Measurements from ENCODE around the gene ZNFX1.

ZNFX1 gene

DNA sequence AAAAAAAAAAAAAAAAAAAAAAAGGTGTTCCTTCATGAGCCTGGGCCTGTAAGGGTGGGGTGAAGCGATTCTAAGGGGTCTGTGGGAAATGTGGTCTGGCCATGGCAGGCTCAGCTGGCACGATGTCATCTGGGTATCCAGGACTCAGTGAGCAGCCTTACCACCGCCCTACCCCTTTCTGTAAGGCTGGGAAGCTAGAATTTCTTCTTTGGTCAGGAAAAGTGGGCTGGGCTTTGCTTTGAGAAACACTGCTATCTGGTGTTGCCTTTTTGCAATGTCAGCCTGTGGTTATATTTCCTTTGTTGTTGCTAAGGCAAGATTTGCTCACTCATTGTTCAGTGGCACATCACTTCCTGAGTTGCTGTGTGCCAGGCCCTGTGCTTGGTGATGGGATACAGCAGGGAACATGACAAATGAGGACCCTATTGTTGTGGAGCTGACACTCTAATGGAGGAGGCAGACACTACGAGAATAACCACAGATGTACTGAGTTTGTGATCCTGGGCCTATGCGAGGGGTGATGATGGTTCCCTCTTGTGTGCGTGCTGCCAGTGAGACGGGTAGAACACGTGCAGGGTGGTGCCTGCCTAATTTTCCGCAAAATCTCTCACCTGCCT is 45.9 kb upstream of the ZNFX1 start:
- H3K27me3 ChIP-seq (ENCODE audit: insufficient read depth, poor library complexity, severe bottlenecking): peaks cover 17% of the 10 kb centered on the region
- TF ChIP-seq, protein P1, sequence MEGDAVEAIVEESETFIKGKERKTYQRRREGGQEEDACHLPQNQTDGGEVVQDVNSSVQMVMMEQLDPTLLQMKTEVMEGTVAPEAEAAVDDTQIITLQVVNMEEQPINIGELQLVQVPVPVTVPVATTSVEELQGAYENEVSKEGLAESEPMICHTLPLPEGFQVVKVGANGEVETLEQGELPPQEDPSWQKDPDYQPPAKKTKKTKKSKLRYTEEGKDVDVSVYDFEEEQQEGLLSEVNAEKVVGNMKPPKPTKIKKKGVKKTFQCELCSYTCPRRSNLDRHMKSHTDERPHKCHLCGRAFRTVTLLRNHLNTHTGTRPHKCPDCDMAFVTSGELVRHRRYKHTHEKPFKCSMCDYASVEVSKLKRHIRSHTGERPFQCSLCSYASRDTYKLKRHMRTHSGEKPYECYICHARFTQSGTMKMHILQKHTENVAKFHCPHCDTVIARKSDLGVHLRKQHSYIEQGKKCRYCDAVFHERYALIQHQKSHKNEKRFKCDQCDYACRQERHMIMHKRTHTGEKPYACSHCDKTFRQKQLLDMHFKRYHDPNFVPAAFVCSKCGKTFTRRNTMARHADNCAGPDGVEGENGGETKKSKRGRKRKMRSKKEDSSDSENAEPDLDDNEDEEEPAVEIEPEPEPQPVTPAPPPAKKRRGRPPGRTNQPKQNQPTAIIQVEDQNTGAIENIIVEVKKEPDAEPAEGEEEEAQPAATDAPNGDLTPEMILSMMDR (IDR thresholded peaks at IDR 0.05; ENCODE audit: insufficient read depth, low read length): peak; percentile 21
- TF ChIP-seq, protein P2, sequence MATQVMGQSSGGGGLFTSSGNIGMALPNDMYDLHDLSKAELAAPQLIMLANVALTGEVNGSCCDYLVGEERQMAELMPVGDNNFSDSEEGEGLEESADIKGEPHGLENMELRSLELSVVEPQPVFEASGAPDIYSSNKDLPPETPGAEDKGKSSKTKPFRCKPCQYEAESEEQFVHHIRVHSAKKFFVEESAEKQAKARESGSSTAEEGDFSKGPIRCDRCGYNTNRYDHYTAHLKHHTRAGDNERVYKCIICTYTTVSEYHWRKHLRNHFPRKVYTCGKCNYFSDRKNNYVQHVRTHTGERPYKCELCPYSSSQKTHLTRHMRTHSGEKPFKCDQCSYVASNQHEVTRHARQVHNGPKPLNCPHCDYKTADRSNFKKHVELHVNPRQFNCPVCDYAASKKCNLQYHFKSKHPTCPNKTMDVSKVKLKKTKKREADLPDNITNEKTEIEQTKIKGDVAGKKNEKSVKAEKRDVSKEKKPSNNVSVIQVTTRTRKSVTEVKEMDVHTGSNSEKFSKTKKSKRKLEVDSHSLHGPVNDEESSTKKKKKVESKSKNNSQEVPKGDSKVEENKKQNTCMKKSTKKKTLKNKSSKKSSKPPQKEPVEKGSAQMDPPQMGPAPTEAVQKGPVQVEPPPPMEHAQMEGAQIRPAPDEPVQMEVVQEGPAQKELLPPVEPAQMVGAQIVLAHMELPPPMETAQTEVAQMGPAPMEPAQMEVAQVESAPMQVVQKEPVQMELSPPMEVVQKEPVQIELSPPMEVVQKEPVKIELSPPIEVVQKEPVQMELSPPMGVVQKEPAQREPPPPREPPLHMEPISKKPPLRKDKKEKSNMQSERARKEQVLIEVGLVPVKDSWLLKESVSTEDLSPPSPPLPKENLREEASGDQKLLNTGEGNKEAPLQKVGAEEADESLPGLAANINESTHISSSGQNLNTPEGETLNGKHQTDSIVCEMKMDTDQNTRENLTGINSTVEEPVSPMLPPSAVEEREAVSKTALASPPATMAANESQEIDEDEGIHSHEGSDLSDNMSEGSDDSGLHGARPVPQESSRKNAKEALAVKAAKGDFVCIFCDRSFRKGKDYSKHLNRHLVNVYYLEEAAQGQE (IDR thresholded peaks at IDR 0.05; ENCODE audit: insufficient replicate concordance, low read depth): no peak
- DNase-seq (ENCODE audit: low read depth in 1 of 2, low spot score in 1 of 2): peak in 1 of 2 experiments; percentile 82
- peak overlapping the region; percentile 53 for H3K27ac ChIP-seq (replicated peaks)
- H3K4me3 ChIP-seq (replicated peaks; ENCODE audit: insufficient read depth, low read length): no peak overlapping the region

DNA sequence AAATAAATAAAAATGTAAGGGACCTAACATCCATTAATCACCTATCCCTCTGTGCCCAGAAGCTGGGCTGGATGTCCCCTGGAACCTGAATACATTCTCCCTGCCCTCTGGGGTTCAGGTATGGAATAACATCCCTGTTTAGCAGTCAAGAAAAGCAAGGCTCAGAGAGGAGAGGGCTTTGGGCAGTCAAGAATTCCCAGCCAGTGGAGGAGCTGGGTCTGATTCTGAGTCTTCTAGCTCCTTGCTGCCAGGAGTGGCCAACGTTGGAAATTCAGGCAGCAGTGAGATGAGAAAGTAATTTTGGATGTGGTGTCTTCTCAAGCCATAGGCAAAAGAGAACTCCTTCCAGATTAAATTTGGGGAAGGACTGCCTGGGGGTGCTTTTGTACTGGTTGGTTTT is 42.6 kb upstream of the ZNFX1 start:
- TF ChIP-seq, protein P1 (IDR thresholded peaks at IDR 0.05; ENCODE audit: insufficient read depth, low read length): peak; percentile 4
- TF ChIP-seq POLR2AphosphoS5 (IDR thresholded peaks at IDR 0.05; ENCODE audit: low read depth): no peak
- peak in 1 of 2 experiments; percentile 23 for DNase-seq (ENCODE audit: low read depth in 1 of 2, low spot score in 1 of 2)
- Histone ChIP-seq H3K27me3 (ENCODE audit: insufficient read depth, poor library complexity, severe bottlenecking) (peaks cover 45% of the 10 kb centered on the region), H3K4me3 (replicated peaks; ENCODE audit: insufficient read depth, low read length) (no peak overlapping the region), H3K27ac (replicated peaks) (no peak overlapping the region)

DNA sequence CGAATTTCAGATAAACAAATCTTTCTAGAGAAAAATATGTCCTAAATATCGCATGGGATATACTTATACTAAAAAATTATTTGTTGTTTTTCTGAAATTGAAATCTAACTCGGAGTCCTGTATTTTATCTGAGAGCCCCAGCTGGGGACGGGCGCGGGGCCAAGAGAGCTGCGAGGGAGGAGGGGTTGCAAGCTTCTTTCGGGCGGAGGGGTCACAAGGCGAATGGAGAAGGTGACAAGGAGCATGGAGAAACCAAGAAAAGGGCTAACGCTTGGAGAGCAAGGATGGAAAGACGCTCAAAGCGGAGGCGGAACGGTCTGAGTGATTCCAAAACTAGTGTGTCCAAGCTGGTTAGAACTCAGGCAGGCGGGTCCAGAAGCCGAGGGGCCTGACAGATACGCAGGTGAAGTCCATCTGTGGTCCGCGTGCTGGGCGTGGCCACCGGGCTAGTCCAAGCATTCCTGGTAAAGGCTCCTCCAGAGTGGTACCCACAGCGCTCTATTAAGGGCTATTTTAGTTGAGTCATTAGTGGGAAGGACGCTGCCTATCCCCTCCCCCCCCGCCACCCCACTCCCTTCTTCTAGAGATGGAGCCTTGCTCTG is 41.5 kb upstream of the ZNFX1 start:
- peaks cover 45% of the 10 kb centered on the region for H3K27me3 ChIP-seq (ENCODE audit: insufficient read depth, poor library complexity, severe bottlenecking)
- TF ChIP-seq, protein P1 (IDR thresholded peaks at IDR 0.05; ENCODE audit: insufficient read depth, low read length): no peak
- TF ChIP-seq, protein P2 (IDR thresholded peaks at IDR 0.05; ENCODE audit: insufficient replicate concordance, low read depth): no peak
- TF ChIP-seq POLR2AphosphoS5 (IDR thresholded peaks at IDR 0.05; ENCODE audit: low read depth) (no peak), GABPA (IDR thresholded peaks at IDR 0.05; ENCODE audit: low read depth) (no peak), SPI1 (IDR thresholded peaks at IDR 0.05; ENCODE audit: borderline replicate concordance, low read depth) (no peak)
- DNase-seq (ENCODE audit: low read depth in 1 of 2, low spot score in 1 of 2): no peak
- H3K4me3 ChIP-seq (replicated peaks; ENCODE audit: insufficient read depth, low read length): no peak overlapping the region
- no peak overlapping the region for H3K27ac ChIP-seq (replicated peaks)
